ENCODE data around the gene MMP24.

GRCh38 chr20:35277531-35278395 is 51.3 kb downstream of the MMP24 start, which contains the start of gene MMP24OS:
- TF ChIP-seq, protein P1, sequence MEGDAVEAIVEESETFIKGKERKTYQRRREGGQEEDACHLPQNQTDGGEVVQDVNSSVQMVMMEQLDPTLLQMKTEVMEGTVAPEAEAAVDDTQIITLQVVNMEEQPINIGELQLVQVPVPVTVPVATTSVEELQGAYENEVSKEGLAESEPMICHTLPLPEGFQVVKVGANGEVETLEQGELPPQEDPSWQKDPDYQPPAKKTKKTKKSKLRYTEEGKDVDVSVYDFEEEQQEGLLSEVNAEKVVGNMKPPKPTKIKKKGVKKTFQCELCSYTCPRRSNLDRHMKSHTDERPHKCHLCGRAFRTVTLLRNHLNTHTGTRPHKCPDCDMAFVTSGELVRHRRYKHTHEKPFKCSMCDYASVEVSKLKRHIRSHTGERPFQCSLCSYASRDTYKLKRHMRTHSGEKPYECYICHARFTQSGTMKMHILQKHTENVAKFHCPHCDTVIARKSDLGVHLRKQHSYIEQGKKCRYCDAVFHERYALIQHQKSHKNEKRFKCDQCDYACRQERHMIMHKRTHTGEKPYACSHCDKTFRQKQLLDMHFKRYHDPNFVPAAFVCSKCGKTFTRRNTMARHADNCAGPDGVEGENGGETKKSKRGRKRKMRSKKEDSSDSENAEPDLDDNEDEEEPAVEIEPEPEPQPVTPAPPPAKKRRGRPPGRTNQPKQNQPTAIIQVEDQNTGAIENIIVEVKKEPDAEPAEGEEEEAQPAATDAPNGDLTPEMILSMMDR (IDR thresholded peaks at IDR 0.05; ENCODE audit: low read length), result peak; percentile 37
- TF ChIP-seq EZH2 (IDR thresholded peaks at IDR 0.05; ENCODE audit: borderline replicate concordance, low read length), result no peak

Data from OCI-LY1 (cell line).